HEK293 (cell line): ENCODE measurements around the gene VPS9D1.
A peak's percentile ranks its signal among the peaks of the same experiment; 100 is the strongest.

ENCODE experiments used
- GLI2 ChIP-seq: fragments of 450-650 bp; formaldehyde crosslinking; IDR thresholded peaks from 2 replicates; pipeline ENCODE4; 2017; ENCODE audit warnings: missing biosample characterization, missing genetic modification characterization, low read depth, borderline replicate concordance
- GLIS1 ChIP-seq: fragments of 450-650 bp; formaldehyde crosslinking; IDR thresholded peaks from 2 replicates; pipeline ENCODE4 v1.5.1; 2016; ENCODE audit warnings: missing biosample characterization, missing genetic modification characterization
- PRDM1 ChIP-seq: fragments of 450-650 bp; formaldehyde crosslinking; IDR thresholded peaks from 2 replicates; pipeline ENCODE4; 2016; ENCODE audit warnings: missing biosample characterization, missing genetic modification characterization
- TSHZ1 ChIP-seq: fragments of 450-650 bp; formaldehyde crosslinking; IDR thresholded peaks from 2 replicates; pipeline ENCODE4 v1.5.1; 2016; ENCODE audit warnings: missing biosample characterization, missing genetic modification characterization, borderline replicate concordance
- ZBTB11 ChIP-seq: fragments of 450-650 bp; formaldehyde crosslinking; conservative IDR thresholded peaks from 2 replicates; pipeline ENCODE4 v1.5.1; 2016; ENCODE audit warnings: low read depth, missing biosample characterization, missing genetic modification characterization
- ZFP3 ChIP-seq: fragments of 450-650 bp; formaldehyde crosslinking; IDR thresholded peaks from 2 replicates; pipeline ENCODE4 v1.5.1; 2016; ENCODE audit warnings: low read depth, missing biosample characterization, missing genetic modification characterization
- ZFP37 ChIP-seq: fragments of 450-650 bp; formaldehyde crosslinking; IDR thresholded peaks from 2 replicates; pipeline ENCODE4 v1.5.1; 2016; ENCODE audit warnings: missing biosample characterization, missing genetic modification characterization
- ZFP41 ChIP-seq: fragments of 450-650 bp; formaldehyde crosslinking; IDR thresholded peaks from 2 replicates; pipeline ENCODE4 v1.5.1; 2016; ENCODE audit warnings: missing biosample characterization, missing genetic modification characterization, borderline replicate concordance
- ZNF24 ChIP-seq: fragments of 450-650 bp; formaldehyde crosslinking; IDR thresholded peaks from 2 replicates; pipeline ENCODE4 v1.5.1; 2016; ENCODE audit warnings: missing biosample characterization, missing genetic modification characterization
- ZNF248 ChIP-seq: fragments of 450-650 bp; formaldehyde crosslinking; IDR thresholded peaks from 2 replicates; pipeline ENCODE4 v1.5.1; 2017; ENCODE audit warnings: missing biosample characterization, missing genetic modification characterization
- ZNF366 ChIP-seq: fragments of 450-650 bp; formaldehyde crosslinking; conservative IDR thresholded peaks from 2 replicates; pipeline ENCODE4 v1.5.1; 2016; ENCODE audit warnings: missing biosample characterization, missing genetic modification characterization
- ZNF530 ChIP-seq: fragments of 450-650 bp; formaldehyde crosslinking; IDR thresholded peaks from 2 replicates; pipeline ENCODE4 v1.5.1; 2016; ENCODE audit warnings: low read depth, missing biosample characterization, missing genetic modification characterization
- ZNF549 ChIP-seq: fragments of 450-650 bp; IDR thresholded peaks from 2 replicates; pipeline ENCODE4 v1.5.1; 2018; ENCODE audit warnings: missing biosample characterization, missing genetic modification characterization, mild to moderate bottlenecking, inconsistent platforms, moderate library complexity
- ZNF629 ChIP-seq: fragments of 450-650 bp; formaldehyde crosslinking; IDR thresholded peaks from 2 replicates; pipeline ENCODE4 v1.5.1; 2017; ENCODE audit warnings: missing biosample characterization, missing genetic modification characterization
- ZNF670 ChIP-seq: fragments of 450-650 bp; formaldehyde crosslinking; IDR thresholded peaks from 2 replicates; pipeline ENCODE4 v1.5.1; 2016; ENCODE audit warnings: missing biosample characterization, missing genetic modification characterization, low read depth
- ZNF701 ChIP-seq: fragments of 450-650 bp; formaldehyde crosslinking; IDR thresholded peaks from 2 replicates; pipeline ENCODE4 v1.5.1; 2016; ENCODE audit warnings: missing biosample characterization, missing genetic modification characterization
- ZNF777 ChIP-seq: fragments of 450-650 bp; formaldehyde crosslinking; IDR thresholded peaks from 2 replicates; pipeline ENCODE4 v1.5.1; 2017; ENCODE audit warnings: missing biosample characterization, missing genetic modification characterization, borderline replicate concordance
- ZNF791 ChIP-seq: fragments of 450-650 bp; formaldehyde crosslinking; IDR thresholded peaks from 2 replicates; pipeline ENCODE4 v1.5.1; 2016; ENCODE audit warnings: missing biosample characterization, missing genetic modification characterization
- ZNF843 ChIP-seq: fragments of 450-650 bp; formaldehyde crosslinking; IDR thresholded peaks from 2 replicates; pipeline ENCODE4 v1.5.1; 2016; ENCODE audit warnings: missing biosample characterization, missing genetic modification characterization
- TF ChIP-seq, protein P1 (sequence below): fragments of 450-650 bp; formaldehyde crosslinking; IDR thresholded peaks from 2 replicates; pipeline ENCODE4 v1.5.1; 2016; ENCODE audit warnings: missing biosample characterization, missing genetic modification characterization
- TF ChIP-seq, protein P2 (sequence below): IDR thresholded peaks from 2 replicates; pipeline ENCODE4 v1.6.1; 2011; ENCODE audit warnings: mild to moderate bottlenecking, low read depth, low read length, borderline replicate concordance
- TF ChIP-seq, protein P3 (sequence below): fragments of 450-650 bp; formaldehyde crosslinking; IDR thresholded peaks from 2 replicates; pipeline ENCODE4 v1.5.1; 2016; ENCODE audit warnings: missing biosample characterization, missing genetic modification characterization
- TF ChIP-seq, protein P4 (sequence below): fragments of 450-650 bp; formaldehyde crosslinking; IDR thresholded peaks from 2 replicates; pipeline ENCODE4 v1.5.1; 2016; ENCODE audit warnings: missing biosample characterization, missing genetic modification characterization

VPS9D1 gene

DNA sequence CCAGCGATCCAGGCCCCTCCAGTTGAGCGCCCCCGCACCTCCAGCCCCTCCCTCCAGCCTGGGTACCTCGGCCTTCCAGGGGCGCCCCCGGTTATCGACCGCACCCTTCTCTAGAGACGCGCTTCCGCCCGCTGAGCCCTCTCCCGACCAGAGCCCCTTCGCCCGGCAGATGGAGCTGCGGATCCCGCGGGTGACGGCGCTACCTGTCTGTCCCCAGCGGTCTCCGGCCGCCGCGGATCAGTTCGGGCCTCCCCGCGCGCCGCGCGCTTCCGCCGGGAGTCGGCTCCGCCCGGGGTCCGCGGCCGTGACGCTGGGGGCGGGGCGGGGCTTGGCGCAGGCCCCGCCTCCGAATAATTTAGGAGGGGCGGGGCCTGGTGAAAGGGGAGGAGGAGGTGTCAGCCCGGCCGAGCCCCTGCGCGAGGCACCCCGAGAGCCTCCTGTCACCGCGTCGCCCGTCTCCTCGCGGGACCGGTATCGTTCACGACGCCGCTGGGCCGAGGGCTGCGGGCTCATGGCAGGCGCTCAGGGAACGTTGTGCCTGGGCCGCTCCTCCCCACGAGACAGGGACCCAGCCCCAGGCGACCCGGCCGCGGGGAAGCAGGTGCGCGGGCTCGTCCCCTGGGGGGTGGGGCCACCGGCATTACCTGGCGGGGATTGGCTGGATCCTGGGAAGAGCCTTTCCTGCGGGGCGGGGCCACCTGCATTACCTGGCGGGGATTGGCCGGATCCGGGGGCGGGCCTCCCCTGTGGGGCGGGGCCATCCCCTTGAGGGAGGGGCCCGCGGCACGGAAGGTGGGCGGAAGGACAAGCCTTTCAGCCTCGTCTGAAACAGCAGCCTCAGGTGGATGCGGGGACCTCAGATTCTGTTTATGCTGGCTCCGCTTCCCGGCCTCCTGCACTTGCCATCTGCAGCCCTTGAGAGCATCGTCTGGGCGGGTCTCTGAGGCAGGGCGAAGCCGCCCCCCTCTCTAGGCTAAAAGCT is 19.0 kb downstream of the VPS9D1 start, which contains the start of gene SPATA2L (continued):
- TF ChIP-seq, protein P1, sequence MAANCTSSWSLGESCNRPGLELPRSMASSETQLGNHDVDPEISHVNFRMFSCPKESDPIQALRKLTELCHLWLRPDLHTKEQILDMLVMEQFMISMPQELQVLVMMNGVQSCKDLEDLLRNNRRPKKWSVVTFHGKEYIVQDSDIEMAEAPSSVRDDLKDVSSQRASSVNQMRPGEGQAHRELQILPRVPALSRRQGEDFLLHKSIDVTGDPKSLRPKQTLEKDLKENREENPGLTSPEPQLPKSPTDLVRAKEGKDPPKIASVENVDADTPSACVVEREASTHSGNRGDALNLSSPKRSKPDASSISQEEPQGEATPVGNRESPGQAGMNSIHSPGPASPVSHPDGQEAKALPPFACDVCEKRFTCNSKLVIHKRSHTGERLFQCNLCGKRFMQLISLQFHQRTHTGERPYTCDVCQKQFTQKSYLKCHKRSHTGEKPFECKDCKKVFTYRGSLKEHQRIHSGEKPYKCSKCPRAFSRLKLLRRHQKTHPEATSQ (tag by site-specific recombination): no peak
- no peak for TF ChIP-seq ZNF24 (tag by site-specific recombination)
- peak; percentile 60 for TF ChIP-seq ZBTB11 (tag by site-specific recombination)
- no peak for TF ChIP-seq ZNF791 (tag by site-specific recombination)
- no peak for TF ChIP-seq ZNF843 (tag by site-specific recombination)
- TF ChIP-seq ZNF549 (tag by site-specific recombination): no peak
- TF ChIP-seq ZFP41 (tag by site-specific recombination): no peak
- TF ChIP-seq GLI2 (tag by site-specific recombination): no peak
- no peak for TF ChIP-seq ZFP37 (tag by site-specific recombination)
- TF ChIP-seq ZFP3 (tag by site-specific recombination): no peak
- no peak for TF ChIP-seq GLIS1 (tag by site-specific recombination)
- no peak for TF ChIP-seq ZNF530 (tag by site-specific recombination)
- no peak for TF ChIP-seq PRDM1 (tag by site-specific recombination)
- TF ChIP-seq ZNF629 (tag by site-specific recombination): no peak
- no peak for TF ChIP-seq ZNF366
- TF ChIP-seq ZNF670 (tag by site-specific recombination): no peak
- TF ChIP-seq, protein P2, sequence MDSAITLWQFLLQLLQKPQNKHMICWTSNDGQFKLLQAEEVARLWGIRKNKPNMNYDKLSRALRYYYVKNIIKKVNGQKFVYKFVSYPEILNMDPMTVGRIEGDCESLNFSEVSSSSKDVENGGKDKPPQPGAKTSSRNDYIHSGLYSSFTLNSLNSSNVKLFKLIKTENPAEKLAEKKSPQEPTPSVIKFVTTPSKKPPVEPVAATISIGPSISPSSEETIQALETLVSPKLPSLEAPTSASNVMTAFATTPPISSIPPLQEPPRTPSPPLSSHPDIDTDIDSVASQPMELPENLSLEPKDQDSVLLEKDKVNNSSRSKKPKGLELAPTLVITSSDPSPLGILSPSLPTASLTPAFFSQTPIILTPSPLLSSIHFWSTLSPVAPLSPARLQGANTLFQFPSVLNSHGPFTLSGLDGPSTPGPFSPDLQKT: no peak; the same call in 1 of the 2 replicates
- TF ChIP-seq ZNF777 (tag by site-specific recombination): no peak
- TF ChIP-seq, protein P3, sequence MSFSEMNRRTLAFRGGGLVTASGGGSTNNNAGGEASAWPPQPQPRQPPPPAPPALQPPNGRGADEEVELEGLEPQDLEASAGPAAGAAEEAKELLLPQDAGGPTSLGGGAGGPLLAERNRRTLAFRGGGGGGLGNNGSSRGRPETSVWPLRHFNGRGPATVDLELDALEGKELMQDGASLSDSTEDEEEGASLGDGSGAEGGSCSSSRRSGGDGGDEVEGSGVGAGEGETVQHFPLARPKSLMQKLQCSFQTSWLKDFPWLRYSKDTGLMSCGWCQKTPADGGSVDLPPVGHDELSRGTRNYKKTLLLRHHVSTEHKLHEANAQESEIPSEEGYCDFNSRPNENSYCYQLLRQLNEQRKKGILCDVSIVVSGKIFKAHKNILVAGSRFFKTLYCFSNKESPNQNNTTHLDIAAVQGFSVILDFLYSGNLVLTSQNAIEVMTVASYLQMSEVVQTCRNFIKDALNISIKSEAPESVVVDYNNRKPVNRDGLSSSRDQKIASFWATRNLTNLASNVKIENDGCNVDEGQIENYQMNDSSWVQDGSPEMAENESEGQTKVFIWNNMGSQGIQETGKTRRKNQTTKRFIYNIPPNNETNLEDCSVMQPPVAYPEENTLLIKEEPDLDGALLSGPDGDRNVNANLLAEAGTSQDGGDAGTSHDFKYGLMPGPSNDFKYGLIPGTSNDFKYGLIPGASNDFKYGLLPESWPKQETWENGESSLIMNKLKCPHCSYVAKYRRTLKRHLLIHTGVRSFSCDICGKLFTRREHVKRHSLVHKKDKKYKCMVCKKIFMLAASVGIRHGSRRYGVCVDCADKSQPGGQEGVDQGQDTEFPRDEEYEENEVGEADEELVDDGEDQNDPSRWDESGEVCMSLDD (tag by site-specific recombination): 0 out of 2 replicates have a peak, but pooled peaks have one; percentile 15
- TF ChIP-seq ZNF248 (tag by site-specific recombination): no peak
- no peak for TF ChIP-seq TSHZ1
- TF ChIP-seq ZNF701 (tag by site-specific recombination): no peak
- TF ChIP-seq, protein P4, sequence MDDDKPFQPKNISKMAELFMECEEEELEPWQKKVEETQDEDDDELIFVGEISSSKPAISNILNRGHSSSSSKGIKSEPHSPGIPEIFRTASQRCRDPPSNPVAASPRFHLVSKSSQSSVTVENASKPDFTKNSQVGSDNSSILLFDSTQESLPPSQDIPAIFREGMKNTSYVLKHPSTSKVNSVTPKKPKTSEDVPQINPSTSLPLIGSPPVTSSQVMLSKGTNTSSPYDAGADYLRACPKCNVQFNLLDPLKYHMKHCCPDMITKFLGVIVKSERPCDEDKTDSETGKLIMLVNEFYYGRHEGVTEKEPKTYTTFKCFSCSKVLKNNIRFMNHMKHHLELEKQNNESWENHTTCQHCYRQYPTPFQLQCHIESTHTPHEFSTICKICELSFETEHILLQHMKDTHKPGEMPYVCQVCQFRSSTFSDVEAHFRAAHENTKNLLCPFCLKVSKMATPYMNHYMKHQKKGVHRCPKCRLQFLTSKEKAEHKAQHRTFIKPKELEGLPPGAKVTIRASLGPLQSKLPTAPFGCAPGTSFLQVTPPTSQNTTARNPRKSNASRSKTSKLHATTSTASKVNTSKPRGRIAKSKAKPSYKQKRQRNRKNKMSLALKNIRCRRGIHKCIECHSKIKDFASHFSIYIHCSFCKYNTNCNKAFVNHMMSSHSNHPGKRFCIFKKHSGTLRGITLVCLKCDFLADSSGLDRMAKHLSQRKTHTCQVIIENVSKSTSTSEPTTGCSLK (tag by site-specific recombination): no peak
